Stomach (tissue), 9 donors: ENCODE data around the gene PIANP. TPM values are rescaled to one million over a fixed set of nuclear protein-coding genes. Genes with fewer than 3 reads are reported as not detected.
"Not testable (repeated sequence)": the region's sequence is repeated elsewhere in the genome, so short reads cannot be mapped to it uniquely, and the experiment has no call there.

Experiments used
- DNase-seq, 2 donors: peaks; one replicate each; pipeline versions ENCODE4 v3.0.0 to v3.0.0-alpha.2; 2013 to 2019
- H3K27ac ChIP-seq, 5 donors: fragments of 200-600 bp in 4 of 5; sonication (generic) in 4 of 5; one replicate each; pipeline ENCODE4 v1.5.1; 2013 to 2019; ENCODE audit warnings: mild to moderate bottlenecking in 1 of 5, moderate library complexity in 1 of 5
- H3K27me3 ChIP-seq, 3 donors: fragments of 200-600 bp; sonication (generic); one replicate each; pipeline ENCODE4 v1.5.1; 2017 to 2019; ENCODE audit warnings: mixed run types in 1 of 3
- H3K36me3 ChIP-seq, 4 donors: fragments of 200-600 bp; sonication (generic); 1 replicate in 3 of 4; 2 replicates in 1 of 4; pipeline ENCODE4 v1.5.1; 2016 to 2019
- H3K4me1 ChIP-seq, 4 donors: fragments of 200-600 bp; sonication (generic); one replicate each; pipeline ENCODE4 v1.5.1; 2016 to 2019
- H3K4me3 ChIP-seq, 4 donors: fragments of 200-600 bp; sonication (generic) in 3 of 4; one replicate each; pipeline ENCODE4 v1.5.1; 2016 to 2019; ENCODE audit warnings: mild to moderate bottlenecking in 1 of 4
- H3K9me3 ChIP-seq, 4 donors: fragments of 200-600 bp; sonication (generic); one replicate each; pipeline ENCODE4 v1.5.1; 2016 to 2019
- EP300 ChIP-seq: sonication (generic); formaldehyde crosslinking; IDR thresholded peaks from one replicate; pipeline ENCODE4 v1.6.1; 2017; ENCODE audit warnings: antibody characterized with exemption
- POLR2A ChIP-seq, 4 donors: fragments of 450-650 bp; IDR thresholded peaks; one replicate each; pipeline ENCODE4 v1.6.1; 2016; ENCODE audit warnings: antibody characterized with exemption in 4 of 4, control low read depth in 2 of 4, mild to moderate bottlenecking in 1 of 4, moderate library complexity in 1 of 4
- POLR2AphosphoS5 ChIP-seq, 3 donors: sonication (generic); formaldehyde crosslinking; IDR thresholded peaks; one replicate each; pipeline ENCODE4 v1.6.1; 2016; ENCODE audit warnings: antibody characterized with exemption in 3 of 3
- WGBS, 5 donors: extraction: QIAGEN DNeasy Blood & Tissue Kit in 3 of 5; methylation state at CpG; one replicate each; pipeline versions ENCODE4 v1.1.5 to v1.1.7; 2013 to 2018; 5-methylcytosine and 5-hydroxymethylcytosine counted together
- intact Hi-C: fragments of 100-400 bp; cut with DNase I; formaldehyde crosslinking; loops from one replicate; pipeline ENCODE4 v1.15.1; 2023; ENCODE audit warnings: low total_unique reads
- polyA plus RNA-seq, 3 donors: library from polyadenylated mRNA; stranded (reverse); fragments of 200-250 nt; gene quantifications; one replicate each; pipeline ENCODE4 v1.2.3, GENCODE V29; 2013
- total RNA-seq, 5 donors: library from RNA; depleted of rRNA; stranded (reverse); fragments of >200 nt; gene quantifications; one replicate each; pipeline versions ENCODE4 v1.1.0 to v1.2.3, GENCODE V29; 2014 to 2016
- TF ChIP-seq, protein P1 (sequence below), 7 experiments: fragments of 450-650 bp in 4 of 7; fragments of 200-600 bp in 3 of 7; sonication (generic) in 3 of 7; IDR thresholded peaks; one replicate each; pipeline ENCODE4 v1.5.1; 2016 to 2019; ENCODE audit warnings: antibody characterized with exemption in 7 of 7, control low read depth in 2 of 7, mild to moderate bottlenecking in 1 of 7
- donor health status: healthy with polysubstance abuse.
- donor health status: Bipolar disorder and iron deficiency.
- donor health status: healthy.

Gene PIANP
- total and polyA plus RNA-seq, 8 donors: 0.14 to 1.7 (median 0.50) TPM; not detected in 3

DNA sequence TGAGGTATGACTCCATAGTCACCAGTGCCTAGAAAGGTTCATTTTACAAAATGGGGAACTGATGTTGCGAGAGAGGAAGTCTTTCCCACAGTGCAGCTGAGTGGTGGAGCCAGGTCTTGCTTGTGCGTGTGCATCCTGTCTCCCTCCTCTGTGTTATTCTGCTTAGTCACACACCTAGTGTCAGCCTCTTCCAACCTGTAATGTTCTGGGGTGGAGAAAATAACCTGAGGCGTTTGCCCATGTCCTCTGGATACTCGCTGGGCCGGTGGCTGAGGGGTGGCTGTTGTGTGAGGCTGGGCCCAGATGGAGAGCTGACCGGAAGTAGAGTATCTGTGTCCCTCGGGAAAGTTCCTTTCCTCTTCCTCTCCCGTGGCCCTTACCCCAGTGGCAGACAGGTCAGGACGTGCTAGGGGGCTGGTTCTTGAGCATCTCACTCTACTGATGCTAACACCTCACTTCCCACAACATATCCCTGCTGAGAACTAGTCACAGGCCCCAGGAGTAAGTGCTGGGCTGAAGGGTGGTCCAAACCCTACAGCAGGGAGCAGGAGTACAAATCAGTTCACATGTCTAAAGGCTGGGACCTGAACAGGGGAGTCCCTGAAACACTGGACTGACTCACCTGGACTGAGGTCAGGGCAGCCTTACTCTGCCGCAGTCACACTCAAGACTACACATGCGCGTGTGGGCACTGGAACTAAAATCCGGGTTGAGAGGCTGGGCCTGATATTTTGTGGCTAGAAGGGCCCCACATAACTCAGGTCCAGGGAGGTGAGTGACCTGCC, 45.3 kb upstream of the PIANP start:
- WGBS, 5 donors: 55 to 69% (median 66%) methylated on average over 9 to 13 of the region's 13 CpGs
- Histone ChIP-seq H3K4me3 (no peak overlapping the region), H3K4me1 (peaks cover 0 to 12% (median 3%) of the 10 kb centered on the region in 4 donors), H3K27me3 (no peaks in the 10 kb centered on the region), H3K27ac (peak overlapping the region in 4 of 5 donors; percentile 13 to 68 (median 56)), H3K9me3 (no peaks in the 10 kb centered on the region), H3K36me3 (peaks cover 41 to 54% (median 52%) of the 10 kb centered on the region in 4 donors)
- TF ChIP-seq EP300 (no peak), POLR2AphosphoS5 (IDR thresholded peaks at IDR 0.05) (no peak), POLR2A (IDR thresholded peaks at IDR 0.05) (no peak)
- TF ChIP-seq, protein P1, sequence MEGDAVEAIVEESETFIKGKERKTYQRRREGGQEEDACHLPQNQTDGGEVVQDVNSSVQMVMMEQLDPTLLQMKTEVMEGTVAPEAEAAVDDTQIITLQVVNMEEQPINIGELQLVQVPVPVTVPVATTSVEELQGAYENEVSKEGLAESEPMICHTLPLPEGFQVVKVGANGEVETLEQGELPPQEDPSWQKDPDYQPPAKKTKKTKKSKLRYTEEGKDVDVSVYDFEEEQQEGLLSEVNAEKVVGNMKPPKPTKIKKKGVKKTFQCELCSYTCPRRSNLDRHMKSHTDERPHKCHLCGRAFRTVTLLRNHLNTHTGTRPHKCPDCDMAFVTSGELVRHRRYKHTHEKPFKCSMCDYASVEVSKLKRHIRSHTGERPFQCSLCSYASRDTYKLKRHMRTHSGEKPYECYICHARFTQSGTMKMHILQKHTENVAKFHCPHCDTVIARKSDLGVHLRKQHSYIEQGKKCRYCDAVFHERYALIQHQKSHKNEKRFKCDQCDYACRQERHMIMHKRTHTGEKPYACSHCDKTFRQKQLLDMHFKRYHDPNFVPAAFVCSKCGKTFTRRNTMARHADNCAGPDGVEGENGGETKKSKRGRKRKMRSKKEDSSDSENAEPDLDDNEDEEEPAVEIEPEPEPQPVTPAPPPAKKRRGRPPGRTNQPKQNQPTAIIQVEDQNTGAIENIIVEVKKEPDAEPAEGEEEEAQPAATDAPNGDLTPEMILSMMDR (IDR thresholded peaks at IDR 0.05): no peak
- intact Hi-C loops: loop anchor here (10.0 kb wide), 1 partner anchor 79 kb away; the partner anchor contains the start of genes GPR162 and P3H3
- DNase-seq: no peak

DNA sequence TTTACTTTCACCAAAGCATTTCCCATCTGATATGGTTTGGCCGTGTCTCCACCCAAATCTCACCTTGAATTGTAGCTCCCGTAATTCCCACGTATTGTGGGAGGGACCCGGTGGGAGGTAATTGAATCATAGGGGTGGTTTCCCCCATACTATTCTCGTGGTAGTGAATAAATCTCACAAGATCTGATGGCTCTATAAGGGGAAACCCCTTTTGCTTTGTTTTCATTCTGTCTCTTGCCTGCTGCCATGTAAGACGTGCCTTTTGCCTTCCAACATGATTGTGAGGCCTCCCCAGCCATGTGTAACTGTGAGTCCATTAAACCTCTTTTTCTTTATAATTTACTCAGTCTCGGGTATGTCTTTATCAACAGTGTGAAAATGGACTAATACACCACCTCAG, 42.7 kb upstream of the PIANP start:
- not testable (repeated sequence) for H3K27me3 ChIP-seq, H3K4me1 ChIP-seq, H3K9me3 ChIP-seq, H3K27ac ChIP-seq, H3K4me3 ChIP-seq, DNase-seq
- H3K36me3 ChIP-seq: peaks cover 14 to 27% (median 26%) of the 10 kb centered on the region in 4 donors
- 33 to 55% (median 47%) methylated on average over 7 of the region's 7 CpGs for WGBS, 5 donors
- intact Hi-C loops: loop anchor here (10.0 kb wide), 1 partner anchor 82 kb away; the partner anchor contains the start of genes GPR162 and P3H3

DNA sequence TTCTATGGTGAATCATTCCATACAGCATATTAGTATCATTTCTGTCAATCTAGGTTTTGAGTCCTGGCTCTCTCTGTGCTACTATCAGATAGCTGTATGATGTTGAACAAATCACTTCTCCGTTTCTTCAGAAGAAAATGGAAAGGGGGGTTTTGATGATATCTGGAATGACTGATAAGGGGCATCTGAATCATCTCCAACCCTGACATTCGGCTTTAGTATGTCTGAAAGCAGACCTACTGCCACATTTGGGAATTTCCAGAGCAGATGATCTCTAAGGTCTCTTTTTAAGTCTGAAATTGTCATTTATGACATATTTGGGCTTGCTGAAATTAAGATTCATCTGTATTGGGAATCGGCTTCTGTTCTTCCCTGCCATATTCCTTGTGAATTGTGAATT, 42.2 kb upstream of the PIANP start:
- Histone ChIP-seq H3K9me3 (no peaks in the 10 kb centered on the region), H3K27me3 (no peaks in the 10 kb centered on the region), H3K36me3 (peaks cover 10 to 23% (median 21%) of the 10 kb centered on the region in 4 donors), H3K27ac (no peak overlapping the region), H3K4me3 (no peak overlapping the region), H3K4me1 (peaks cover 0 to 7% (median 0%) of the 10 kb centered on the region in 4 donors)
- DNase-seq: no peak
- no peak for TF ChIP-seq EP300
- TF ChIP-seq, protein P1 (IDR thresholded peaks at IDR 0.05): no peak
- intact Hi-C loops: loop anchor here (10.0 kb wide), 1 partner anchor 82 kb away; the partner anchor contains the start of genes GPR162 and P3H3
- WGBS, 5 donors: 67 to 76% (median 73%) methylated on average over 3 of the region's 3 CpGs

DNA sequence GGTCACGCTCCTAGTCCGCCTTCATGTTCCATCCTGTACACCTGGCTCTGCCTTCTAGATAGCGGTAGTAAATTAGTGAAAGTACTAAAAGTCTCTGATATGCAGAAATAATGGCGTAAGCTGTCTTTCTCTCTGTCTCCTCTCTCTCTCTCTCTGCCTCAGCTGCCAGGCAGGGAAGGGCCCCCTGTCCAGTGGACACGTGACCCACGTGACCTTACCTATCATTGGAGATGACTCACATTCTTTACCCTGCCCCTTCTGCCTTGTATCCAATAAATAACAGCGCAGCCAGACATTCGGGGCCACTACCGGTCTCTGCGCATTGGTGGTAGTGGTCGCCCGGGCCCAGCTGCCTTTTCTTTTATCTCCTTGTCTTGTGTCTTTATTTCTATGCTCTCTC, 41.5 kb upstream of the PIANP start:
- not testable (repeated sequence) for H3K4me3 ChIP-seq, H3K27me3 ChIP-seq, H3K27ac ChIP-seq, H3K4me1 ChIP-seq, DNase-seq, H3K9me3 ChIP-seq
- peaks cover 2 to 15% (median 14%) of the 10 kb centered on the region in 4 donors for H3K36me3 ChIP-seq
- intact Hi-C loops: loop anchor here (10.0 kb wide), 1 partner anchor 83 kb away; the partner anchor contains the start of genes GPR162 and P3H3
- 72 to 85% (median 77%) methylated on average over 10 to 12 of the region's 12 CpGs for WGBS, 5 donors

DNA sequence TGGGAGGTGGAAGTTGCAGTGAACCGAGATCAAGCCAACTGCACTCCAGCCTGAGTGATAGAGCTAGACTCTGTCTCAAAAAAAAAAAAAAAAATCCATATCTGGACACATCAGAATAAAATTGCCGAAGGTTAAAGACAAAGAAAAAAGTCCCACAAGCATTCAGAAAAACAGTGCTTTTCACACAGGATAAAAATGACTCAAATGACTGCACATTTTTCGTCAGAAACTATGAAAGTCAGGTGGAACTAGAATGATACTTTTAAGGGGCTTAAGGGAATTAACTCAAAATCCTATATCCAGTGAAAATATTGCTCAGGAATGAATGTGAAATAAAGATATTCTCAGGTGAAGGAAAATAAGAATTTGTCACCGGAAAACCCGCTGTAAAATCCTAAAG, 36.1 kb upstream of the PIANP start:
- Histone ChIP-seq H3K9me3 (no peaks in the 10 kb centered on the region), H3K27me3 (no peaks in the 10 kb centered on the region), H3K27ac (no peak overlapping the region), H3K36me3 (peaks cover 1 to 29% (median 24%) of the 10 kb centered on the region in 4 donors), H3K4me3 (no peak overlapping the region), H3K4me1 (peaks cover 0 to 10% (median 5%) of the 10 kb centered on the region in 4 donors)
- no peak for DNase-seq
- WGBS, 5 donors: 91 to 96% (median 94%) methylated on average over 5 of the region's 5 CpGs
- intact Hi-C loops: loop anchor here (5.0 kb wide), 1 partner anchor 46 kb away; no protein-coding TSS in a partner anchor
- TF ChIP-seq POLR2A (IDR thresholded peaks at IDR 0.05) (no peak), EP300 (no peak), POLR2AphosphoS5 (IDR thresholded peaks at IDR 0.05) (no peak)
